K562 (cell line): ENCODE data around the gene TRAP1. TPM values are rescaled to one million over a fixed set of nuclear protein-coding genes. Genes with fewer than 3 reads are reported as not detected.
A peak's percentile ranks its signal among the peaks of the same experiment; 100 is the strongest.

Source experiments
- ATAC-seq: fragments of 200-7000 bp; cut with Tn5 transposase; 3 replicates; pipeline ENCODE4 v1.9.1; 2020; ENCODE audit warnings: moderate library complexity
- BruUV-seq: library from RNA; stranded (reverse); fragments of 400-500 nt; replicated peaks from 2 replicates; lab custom pipeline; 2021; lab: Mats Ljungman, UMichigan
- CTCF ChIA-PET: fragments of 300-600 bp; formaldehyde crosslinking; extraction: SDS; loops from one replicate; lab custom pipeline; 2021; ENCODE audit warnings: low intra/inter-chr PET ratio; lab: Yijun Ruan, JAX
- POLR2A ChIA-PET: fragments of 300-600, 350-650 bp; sonication (Branson Sonifier 250); formaldehyde crosslinking; extraction: SDS; loops from one replicate; lab custom pipeline; 2021; ENCODE audit warnings: antibody characterized with exemption, inconsistent platforms; lab: Yijun Ruan, JAX
- DNase-seq, 4 experiments: peaks; one replicate each; pipeline versions ENCODE4 v3.0.0 to v3.0.0-alpha.2; 2011 to 2018; ENCODE audit warnings: low spot score in 3 of 4, mixed read lengths in 3 of 4; ENCODE audit errors: extremely low read depth in 1 of 4
- FAIRE-seq: peaks from 2 replicates; lab custom pipeline; 2011; peaks lifted over from hg19 to GRCh38; lab: Jason Lieb, UNC
- H2AFZ ChIP-seq: 2 replicates; pipeline ENCODE4 v1.6.0; 2011; ENCODE audit warnings: low read depth, low read length, control low read depth, inconsistent platforms
- H3K27ac ChIP-seq: fragments of 200-600 bp; 3 replicates; pipeline ENCODE4 v1.8.0; 2011; ENCODE audit warnings: low read depth, mild to moderate bottlenecking, control low read depth, inconsistent platforms, low read length, moderate library complexity, mixed read lengths; ENCODE audit errors: extremely low read depth
- H3K27me3 ChIP-seq, 2 experiments: fragments of 300-600 bp in 1 of 2; 2 replicates in 1 of 2; 3 replicates in 1 of 2; pipeline versions ENCODE4 v1.6.0 to v1.8.0; 2011; ENCODE audit warnings: inconsistent platforms in 2 of 2, low read length in 2 of 2, mild to moderate bottlenecking in 1 of 2, mixed read lengths in 1 of 2, moderate library complexity in 1 of 2; ENCODE audit not compliant: control insufficient read depth in 2 of 2, insufficient read depth in 2 of 2
- H3K36me3 ChIP-seq: fragments of 300-600 bp; 3 replicates; pipeline ENCODE4 v1.8.0; 2011; ENCODE audit warnings: mild to moderate bottlenecking, low read length, inconsistent platforms; ENCODE audit not compliant: control insufficient read depth, insufficient read depth
- H3K4me1 ChIP-seq, 2 experiments: fragments of 200-600 bp in 1 of 2; replicated peaks in 1 of 2; 2 replicates in 1 of 2; 3 replicates in 1 of 2; pipeline versions ENCODE4 v1.5.1 to v1.8.0; 2011; ENCODE audit warnings: inconsistent platforms in 2 of 2, low read length in 2 of 2, mild to moderate bottlenecking in 1 of 2, mixed read lengths in 1 of 2, moderate library complexity in 1 of 2; ENCODE audit not compliant: control insufficient read depth in 2 of 2, insufficient read depth in 2 of 2
- H3K4me2 ChIP-seq: 2 replicates; pipeline ENCODE4 v1.6.1; 2011; ENCODE audit warnings: low read length, control low read depth, inconsistent platforms, mixed read lengths; ENCODE audit not compliant: insufficient read depth
- H3K4me3 ChIP-seq: fragments of 200-600 bp; sonication (generic), shearing (Covaris generic); 2 replicates; pipeline ENCODE4 v1.5.1; 2016; ENCODE audit warnings: control low read depth, inconsistent platforms
- H3K79me2 ChIP-seq: fragments of 200-600 bp; 3 replicates; pipeline ENCODE4 v1.8.0; 2011; ENCODE audit warnings: low read length, inconsistent platforms; ENCODE audit not compliant: control insufficient read depth, insufficient read depth
- H3K9ac ChIP-seq, 2 experiments: 2 replicates each; pipeline versions ENCODE4 v1.6.0 to v1.6.1; 2011; ENCODE audit warnings: low read depth in 2 of 2, low read length in 2 of 2, control low read depth in 1 of 2, inconsistent platforms in 1 of 2, mild to moderate bottlenecking in 1 of 2, mixed read lengths in 1 of 2; ENCODE audit not compliant: insufficient read depth in 1 of 2
- H3K9me1 ChIP-seq: one replicate; pipeline ENCODE4 v1.6.0; 2011; ENCODE audit warnings: inconsistent platforms, mild to moderate bottlenecking, low read length, moderate library complexity; ENCODE audit not compliant: control insufficient read depth, insufficient read depth
- H3K9me3 ChIP-seq: replicated peaks from 2 replicates; pipeline ENCODE4 v1.5.1; 2011; ENCODE audit warnings: low read depth, low read length, inconsistent platforms; ENCODE audit not compliant: control insufficient read depth, insufficient read depth
- H4K20me1 ChIP-seq: replicated peaks from 2 replicates; pipeline ENCODE4 v1.6.1; 2011; ENCODE audit warnings: low read length, inconsistent platforms, mixed read lengths; ENCODE audit not compliant: control insufficient read depth, insufficient read depth
- ARID1B ChIP-seq: fragments of 450-650 bp; IDR thresholded peaks from 2 replicates; pipeline ENCODE4 v1.6.1; 2016; ENCODE audit warnings: antibody characterized with exemption, mild to moderate bottlenecking, inconsistent platforms
- CBX1 ChIP-seq: sonication (generic); IDR thresholded peaks from 2 replicates; pipeline ENCODE4 v1.6.1; 2016; ENCODE audit warnings: antibody characterized with exemption, low read depth, mild to moderate bottlenecking
- CBX8 ChIP-seq: fragments of 200-600 bp; sonication (generic); IDR thresholded peaks from 2 replicates; pipeline ENCODE4 v1.6.1; 2012; ENCODE audit warnings: borderline replicate concordance, mixed run types, low read depth, mild to moderate bottlenecking, moderate library complexity, mixed read lengths, low read length, control low read depth, inconsistent platforms; ENCODE audit not compliant: poor library complexity, severe bottlenecking; ENCODE audit errors: extremely low read depth
- ETS2 ChIP-seq: IDR thresholded peaks from 2 replicates; pipeline ENCODE4 v1.6.1; 2016; ENCODE audit warnings: borderline replicate concordance, missing genetic modification characterization, mild to moderate bottlenecking, moderate library complexity, missing compliant biosample characterization; ENCODE audit not compliant: poor library complexity, severe bottlenecking
- ETV5 ChIP-seq: sonication (generic); formaldehyde crosslinking; IDR thresholded peaks from 2 replicates; pipeline ENCODE4 v1.4.0; 2020; ENCODE audit warnings: low read depth, mild to moderate bottlenecking, missing genetic modification reagents
- FOSL1 ChIP-seq: fragments of 200-800 bp; sonication (Bioruptor generic); conservative IDR thresholded peaks from 2 replicates; pipeline ENCODE4 v1.6.1; 2016; ENCODE audit warnings: missing genetic modification characterization, missing compliant biosample characterization
- KDM1A ChIP-seq, 2 experiments: fragments of 450-650 bp; IDR thresholded peaks; 2 replicates each; pipeline ENCODE4 v1.6.1; 2016; ENCODE audit warnings: mild to moderate bottlenecking in 2 of 2
- MTA1 ChIP-seq: fragments of 450-650 bp; IDR thresholded peaks from 2 replicates; pipeline ENCODE4 v1.6.1; 2017; ENCODE audit warnings: borderline replicate concordance
- NFE2 ChIP-seq: IDR thresholded peaks from 2 replicates; pipeline ENCODE4 v1.6.1; 2014; ENCODE audit warnings: antibody characterized with exemption, low read depth
- SIX5 ChIP-seq, 2 experiments: IDR thresholded peaks; 2 replicates each; pipeline ENCODE4 v1.6.1; 2011; ENCODE audit warnings: low read length in 2 of 2, borderline replicate concordance in 1 of 2, low read depth in 1 of 2, mild to moderate bottlenecking in 1 of 2, moderate library complexity in 1 of 2; ENCODE audit not compliant: insufficient read depth in 1 of 2
- SMARCE1 ChIP-seq: fragments of 450-650 bp; IDR thresholded peaks from 2 replicates; pipeline ENCODE4 v1.7.1; 2016; ENCODE audit warnings: mild to moderate bottlenecking
- ZNF384 ChIP-seq: IDR thresholded peaks from 2 replicates; pipeline ENCODE4 v1.6.1; 2012; ENCODE audit warnings: low read depth, low read length, improper control_type of control experiment
- WGBS: fragments of 100-300 bp; shearing (Covaris generic); methylation state at CpG from one replicate; pipeline ENCODE4 v1.1.6; 2016; ENCODE audit warnings: low coverage, mixed read lengths; ENCODE audit not compliant: insufficient coverage; ENCODE audit errors: missing lambda C conversion rate; 5-methylcytosine and 5-hydroxymethylcytosine counted together
- in situ Hi-C: fragments of 300-500 bp; cut with MboI; formaldehyde crosslinking; loops from 4 replicates; pipeline ENCODE4 v1.15.0; 2018; ENCODE audit warnings: inconsistent platforms, mixed read lengths
- intact Hi-C: fragments of 100-400 bp; cut with micrococcal nuclease; formaldehyde crosslinking; loops from 2 replicates; pipeline ENCODE4 v1.14.2; 2022
- polyA plus RNA-seq, 8 experiments: library from polyadenylated mRNA; depleted of rRNA in 4 of 8; stranded (reverse) in 5 of 8; unstranded in 3 of 8; fragments of >200 nt; fragmentation: Nextera tagmentation in 2 of 8; fragmentation: Illumina TruSeq in 1 of 8; extraction: Ambion mirVana in 2 of 8; extraction: Trizol in 1 of 8; gene quantifications; 2 replicates each; pipeline versions ENCODE4 v1.2.1 to v1.2.3, GENCODE V29; 2011 to 2014; ENCODE audit warnings: inconsistent platforms in 1 of 8, missing spikeins in 1 of 8
- total RNA-seq, 7 experiments: library from RNA; depleted of rRNA in 6 of 7; stranded (reverse); fragments of >200 nt in 6 of 7; fragmentation: Illumina TruSeq in 2 of 7; extraction: Trizol in 2 of 7; gene quantifications; 2 replicates each; pipeline versions ENCODE4 v1.2.1 to v1.2.3, GENCODE V29; 2011 to 2021; ENCODE audit warnings: low replicate concordance in 1 of 7
- TF ChIP-seq, protein P1 (sequence below), 2 experiments: fragments of 450-650 bp in 1 of 2; sonication (generic) in 1 of 2; formaldehyde crosslinking in 1 of 2; IDR thresholded peaks in 1 of 2; conservative IDR thresholded peaks in 1 of 2; 2 replicates each; pipeline versions ENCODE4 v1.6.1 to v1.8.1; 2016 to 2023; ENCODE audit warnings: mild to moderate bottlenecking in 2 of 2, moderate library complexity in 2 of 2, inconsistent platforms in 1 of 2, missing genetic modification reagents in 1 of 2
- TF ChIP-seq, protein P2 (sequence below): fragments of 450-650 bp; formaldehyde crosslinking; IDR thresholded peaks from 2 replicates; pipeline ENCODE4 v1.4.0; 2022; ENCODE audit warnings: missing genetic modification characterization
- TF ChIP-seq, protein P3 (sequence below): sonication (generic); formaldehyde crosslinking; IDR thresholded peaks from 2 replicates; pipeline ENCODE4 v1.8.0; 2022; ENCODE audit warnings: mild to moderate bottlenecking, low read depth, missing genetic modification reagents

TRAP1 gene
- total and polyA plus RNA-seq, 9 of the 15 experiments (the other 6 are each of a cell fraction or from before 2014, with no cell fraction given): 19.1 to 436 (median 301) TPM

DNA sequence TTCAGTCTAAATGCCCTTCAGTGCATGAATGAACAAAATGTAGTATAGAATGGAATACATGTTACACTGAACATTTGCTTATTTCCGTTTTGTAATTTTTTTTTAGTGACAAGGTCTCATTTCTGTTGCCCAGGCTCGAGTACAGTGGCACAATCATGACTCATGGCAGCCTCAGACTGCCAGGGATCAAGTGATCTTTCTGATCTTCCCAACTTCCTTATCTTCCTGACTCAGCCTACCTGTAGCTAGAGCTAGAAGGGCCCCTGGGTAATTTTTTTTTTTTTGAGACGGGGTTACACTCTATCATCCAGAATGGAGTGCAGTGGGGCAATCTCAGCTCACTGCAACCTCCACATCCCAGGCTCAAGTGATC lies 98.6 kb downstream of the TRAP1 start:
- in situ Hi-C loops: no loop called here
- POLR2A ChIA-PET: interaction anchor here (0.6 to 1.6 kb wide), 5 partner anchors 8 to 1451 kb away, joined by 3 to 5 read pairs (median 3); no protein-coding TSS in a partner anchor
- H3K9me3 ChIP-seq: no peaks in the 10 kb centered on the region
- ATAC-seq (peak; percentile 47), DNase-seq (peak in 1 of 4 experiments; percentile 31), FAIRE-seq (no peak)
- no peak overlapping the region for H3K9ac ChIP-seq
- peaks cover 29% of the 10 kb centered on the region for H3K79me2 ChIP-seq
- H3K4me2 ChIP-seq: peak overlapping the region; percentile 11; the same call in 1 of the 2 replicates
- H2AFZ ChIP-seq: no peak overlapping the region
- peaks cover 10% of the 10 kb centered on the region; the same call in 1 of the 3 replicates for H3K36me3 ChIP-seq
- H3K27me3 ChIP-seq: no peaks in the 10 kb centered on the region
- no TSS peak for BruUV-seq
- H3K27ac ChIP-seq: peak overlapping the region; percentile 20; the same call in 1 of the 3 replicates
- WGBS: 12% methylated on average over 3 of the region's 3 CpGs
- CTCF ChIA-PET: no interaction called here
- no peaks in the 10 kb centered on the region for H3K9me1 ChIP-seq
- no peak overlapping the region for H3K4me3 ChIP-seq
- peaks cover 5 to 27% of the 10 kb centered on the region in 2 experiments; a peak in 4 of 5 replicates for H3K4me1 ChIP-seq
- no peaks in the 10 kb centered on the region for H4K20me1 ChIP-seq
- intact Hi-C loops: no loop called here
- 0 out of 4 replicates have a peak, but pooled peaks of 1 of the 2 experiments have one; percentile 29 for TF ChIP-seq KDM1A (IDR thresholded peaks at IDR 0.05)
- no peak for TF ChIP-seq CBX8
- no peak for TF ChIP-seq ETV5 (CRISPR knock-in tag)
- TF ChIP-seq NFE2: 0 out of 2 replicates have a peak, but pooled peaks have one; percentile 16
- TF ChIP-seq ETS2 (tag): no peak
- TF ChIP-seq, protein P1, sequence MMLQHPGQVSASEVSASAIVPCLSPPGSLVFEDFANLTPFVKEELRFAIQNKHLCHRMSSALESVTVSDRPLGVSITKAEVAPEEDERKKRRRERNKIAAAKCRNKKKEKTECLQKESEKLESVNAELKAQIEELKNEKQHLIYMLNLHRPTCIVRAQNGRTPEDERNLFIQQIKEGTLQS (IDR thresholded peaks at IDR 0.05): peak; percentile 40; the same call in 1 of the 2 replicates
- TF ChIP-seq, protein P1 (CRISPR knock-in tag; conservative IDR thresholded peaks at IDR 0.05): no peak
- TF ChIP-seq, protein P2, sequence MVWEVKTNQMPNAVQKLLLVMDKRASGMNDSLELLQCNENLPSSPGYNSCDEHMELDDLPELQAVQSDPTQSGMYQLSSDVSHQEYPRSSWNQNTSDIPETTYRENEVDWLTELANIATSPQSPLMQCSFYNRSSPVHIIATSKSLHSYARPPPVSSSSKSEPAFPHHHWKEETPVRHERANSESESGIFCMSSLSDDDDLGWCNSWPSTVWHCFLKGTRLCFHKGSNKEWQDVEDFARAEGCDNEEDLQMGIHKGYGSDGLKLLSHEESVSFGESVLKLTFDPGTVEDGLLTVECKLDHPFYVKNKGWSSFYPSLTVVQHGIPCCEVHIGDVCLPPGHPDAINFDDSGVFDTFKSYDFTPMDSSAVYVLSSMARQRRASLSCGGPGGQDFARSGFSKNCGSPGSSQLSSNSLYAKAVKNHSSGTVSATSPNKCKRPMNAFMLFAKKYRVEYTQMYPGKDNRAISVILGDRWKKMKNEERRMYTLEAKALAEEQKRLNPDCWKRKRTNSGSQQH (CRISPR knock-in tag): no peak
- TF ChIP-seq FOSL1: peak; percentile 75
- TF ChIP-seq SIX5 (IDR thresholded peaks at IDR 0.05; ENCODE audit: borderline replicate concordance in 1 of 2, insufficient read depth in 1 of 2, low read depth in 1 of 2, low read length in 2 of 2): no peak
- peak; percentile 53; the same call in 1 of the 2 replicates for TF ChIP-seq ZNF384
- TF ChIP-seq, protein P3, sequence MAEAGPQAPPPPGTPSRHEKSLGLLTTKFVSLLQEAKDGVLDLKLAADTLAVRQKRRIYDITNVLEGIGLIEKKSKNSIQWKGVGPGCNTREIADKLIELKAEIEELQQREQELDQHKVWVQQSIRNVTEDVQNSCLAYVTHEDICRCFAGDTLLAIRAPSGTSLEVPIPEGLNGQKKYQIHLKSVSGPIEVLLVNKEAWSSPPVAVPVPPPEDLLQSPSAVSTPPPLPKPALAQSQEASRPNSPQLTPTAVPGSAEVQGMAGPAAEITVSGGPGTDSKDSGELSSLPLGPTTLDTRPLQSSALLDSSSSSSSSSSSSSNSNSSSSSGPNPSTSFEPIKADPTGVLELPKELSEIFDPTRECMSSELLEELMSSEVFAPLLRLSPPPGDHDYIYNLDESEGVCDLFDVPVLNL: no peak
- peak; percentile 16; the same call in 1 of the 2 replicates for TF ChIP-seq SMARCE1
- no peak for TF ChIP-seq CBX1
- TF ChIP-seq MTA1: no peak
- TF ChIP-seq ARID1B: peak; percentile 23; the same call in 1 of the 2 replicates
